Measurements from ENCODE around the gene PRIM2.

GRCh38 chr6:57316581-57317059 is 810 bp upstream of the PRIM2 start:
- peak; percentile 84 for TF ChIP-seq CTCF (tag by site-specific recombination; IDR thresholded peaks at IDR 0.05)
- TF ChIP-seq ZNF521 (tag by site-specific recombination; IDR thresholded peaks at IDR 0.05): no peak
- no peak for TF ChIP-seq ZNF175 (tag by site-specific recombination; IDR thresholded peaks at IDR 0.05)

Measured in HEK293 (cell line).